GM12865 (cell line): Measurements from ENCODE around the gene SHD.

ENCODE experiments used
- DNase-seq: peaks from one replicate; pipeline ENCODE4 v3.0.0; 2010; ENCODE audit warnings: low read depth
- H3K4me3 ChIP-seq: 2 replicates; pipeline ENCODE4 v1.5.1; 2011; ENCODE audit warnings: mild to moderate bottlenecking, low read depth, low read length, control low read depth
- TF ChIP-seq, protein P1 (sequence below): IDR thresholded peaks from 2 replicates; pipeline ENCODE4 v1.5.1; 2011; ENCODE audit warnings: low read length, control low read depth, low read depth, inconsistent platforms; ENCODE audit not compliant: insufficient read depth; ENCODE audit errors: missing control alignments

The SHD gene

DNA sequence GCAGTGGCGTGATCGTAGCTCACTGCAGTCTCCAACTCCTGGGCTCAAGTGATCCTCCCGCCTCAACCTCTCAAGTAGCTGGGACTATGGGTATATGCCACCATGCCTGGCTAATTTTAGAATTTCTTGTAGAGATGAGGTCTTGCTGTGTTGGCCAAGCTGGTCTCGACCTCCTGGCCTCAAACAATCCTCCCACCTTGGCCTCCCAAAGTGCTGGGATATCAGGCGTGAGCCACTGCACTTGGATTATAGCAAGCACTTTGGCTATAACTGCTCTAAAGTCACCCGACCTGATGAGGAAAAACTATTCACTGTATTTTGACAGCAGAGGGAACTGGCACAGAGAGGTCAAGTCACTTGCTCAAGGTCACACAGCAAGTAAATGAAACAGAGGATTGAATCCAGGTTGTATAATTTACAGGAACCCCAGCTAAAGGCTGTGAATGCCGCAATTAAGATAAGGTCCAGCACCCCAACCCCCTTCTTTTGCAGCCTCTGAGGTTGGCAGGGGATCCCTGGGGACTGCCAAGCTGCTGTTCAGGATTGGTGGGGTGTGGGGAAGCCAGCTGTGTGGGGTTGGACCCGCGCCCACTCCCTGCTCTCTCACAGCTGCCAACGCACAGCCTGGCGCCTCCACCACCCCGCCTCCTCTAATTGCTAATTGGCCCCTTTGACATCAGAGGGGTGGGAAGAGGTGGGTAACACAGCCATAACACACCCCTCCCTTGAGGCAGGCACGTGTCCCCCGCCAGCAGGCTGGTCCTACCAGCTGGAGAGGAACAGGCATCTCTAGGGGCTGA is 17.1 kb downstream of the SHD start:
- TF ChIP-seq, protein P1, sequence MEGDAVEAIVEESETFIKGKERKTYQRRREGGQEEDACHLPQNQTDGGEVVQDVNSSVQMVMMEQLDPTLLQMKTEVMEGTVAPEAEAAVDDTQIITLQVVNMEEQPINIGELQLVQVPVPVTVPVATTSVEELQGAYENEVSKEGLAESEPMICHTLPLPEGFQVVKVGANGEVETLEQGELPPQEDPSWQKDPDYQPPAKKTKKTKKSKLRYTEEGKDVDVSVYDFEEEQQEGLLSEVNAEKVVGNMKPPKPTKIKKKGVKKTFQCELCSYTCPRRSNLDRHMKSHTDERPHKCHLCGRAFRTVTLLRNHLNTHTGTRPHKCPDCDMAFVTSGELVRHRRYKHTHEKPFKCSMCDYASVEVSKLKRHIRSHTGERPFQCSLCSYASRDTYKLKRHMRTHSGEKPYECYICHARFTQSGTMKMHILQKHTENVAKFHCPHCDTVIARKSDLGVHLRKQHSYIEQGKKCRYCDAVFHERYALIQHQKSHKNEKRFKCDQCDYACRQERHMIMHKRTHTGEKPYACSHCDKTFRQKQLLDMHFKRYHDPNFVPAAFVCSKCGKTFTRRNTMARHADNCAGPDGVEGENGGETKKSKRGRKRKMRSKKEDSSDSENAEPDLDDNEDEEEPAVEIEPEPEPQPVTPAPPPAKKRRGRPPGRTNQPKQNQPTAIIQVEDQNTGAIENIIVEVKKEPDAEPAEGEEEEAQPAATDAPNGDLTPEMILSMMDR = no peak
- no peak for DNase-seq
- no peak overlapping the region for H3K4me3 ChIP-seq

DNA sequence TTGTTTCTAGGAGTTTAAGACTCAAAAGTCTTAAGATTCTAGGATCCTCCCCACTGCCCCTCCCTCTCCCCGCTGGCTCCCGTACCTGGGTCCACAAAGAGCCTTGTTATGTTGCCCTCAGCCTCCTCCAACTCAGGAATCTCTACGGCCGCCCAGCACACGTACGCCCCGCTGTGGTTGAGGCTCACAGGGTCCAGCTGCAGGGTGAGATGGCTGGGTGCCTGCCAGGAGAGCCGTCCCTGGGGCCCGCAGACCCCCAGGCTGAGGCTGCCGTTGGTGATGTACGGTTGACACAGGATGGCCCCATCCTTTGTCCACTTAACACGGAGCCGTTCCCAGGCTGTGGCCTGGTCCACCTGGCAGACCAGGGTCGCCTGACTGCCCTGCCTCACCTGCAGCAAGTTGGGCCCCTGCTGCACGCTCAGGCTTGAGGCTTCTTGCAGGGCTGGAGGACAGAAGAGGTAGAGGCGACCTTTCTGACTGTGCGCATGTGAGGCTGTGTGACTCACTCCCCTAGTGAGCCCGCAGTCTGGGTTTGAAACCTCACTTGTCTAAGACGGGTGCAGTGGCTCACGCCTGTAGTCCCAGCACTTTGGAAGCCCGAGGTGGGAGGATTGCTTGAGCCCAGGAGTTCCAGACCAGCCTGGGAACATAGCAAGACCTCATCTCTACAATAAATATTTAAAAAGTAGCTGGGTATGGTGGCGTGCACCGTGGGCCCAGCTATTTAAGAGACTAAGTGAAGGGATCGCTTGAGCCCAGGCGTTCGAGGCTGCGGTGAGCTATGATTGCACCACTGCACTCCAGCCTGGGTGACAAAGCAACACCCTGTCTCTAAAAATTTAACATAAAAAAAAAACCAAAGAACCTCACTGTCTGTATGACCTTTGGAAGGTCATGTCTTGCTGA is 19.1 kb downstream of the SHD start:
- TF ChIP-seq, protein P1 = no peak
- DNase-seq = no peak
- H3K4me3 ChIP-seq = no peak overlapping the region

DNA sequence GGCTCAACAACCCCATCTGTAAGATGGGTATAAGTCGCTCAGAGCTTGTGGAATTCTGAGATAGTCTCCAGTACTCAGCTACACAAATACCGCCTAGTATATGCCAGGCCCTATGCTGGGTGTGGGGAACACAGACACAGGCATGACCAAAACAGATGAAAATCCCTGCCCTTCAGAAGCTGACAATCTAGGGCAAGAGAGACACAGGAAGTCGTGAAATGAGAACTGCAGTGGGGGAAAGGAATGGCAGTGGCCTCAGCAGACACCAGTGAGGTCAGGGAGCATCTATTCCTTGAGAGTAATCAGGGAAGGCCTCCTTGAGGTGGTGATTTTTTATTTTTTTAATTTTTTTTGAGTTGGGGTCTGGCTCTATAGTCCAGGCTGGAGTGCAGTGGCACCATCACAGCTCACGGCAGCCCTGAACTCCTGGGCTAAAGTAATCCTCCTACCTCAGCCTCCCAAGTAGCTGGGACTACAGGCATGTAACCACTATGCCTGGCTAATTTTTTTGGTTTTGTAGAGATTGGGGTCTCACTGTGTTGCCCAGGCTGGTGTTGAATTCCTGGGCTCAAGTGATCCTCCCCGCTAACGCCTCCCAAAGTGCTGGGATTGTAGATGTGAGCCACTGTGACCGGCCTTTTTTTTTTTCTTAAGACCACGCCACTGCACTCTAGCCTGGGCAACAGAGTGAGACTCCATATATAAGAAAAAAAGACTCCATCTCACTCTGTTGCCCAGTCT is 19.9 kb downstream of the SHD start:
- no peak overlapping the region for H3K4me3 ChIP-seq
- DNase-seq = no peak
- TF ChIP-seq, protein P1 = no peak

DNA sequence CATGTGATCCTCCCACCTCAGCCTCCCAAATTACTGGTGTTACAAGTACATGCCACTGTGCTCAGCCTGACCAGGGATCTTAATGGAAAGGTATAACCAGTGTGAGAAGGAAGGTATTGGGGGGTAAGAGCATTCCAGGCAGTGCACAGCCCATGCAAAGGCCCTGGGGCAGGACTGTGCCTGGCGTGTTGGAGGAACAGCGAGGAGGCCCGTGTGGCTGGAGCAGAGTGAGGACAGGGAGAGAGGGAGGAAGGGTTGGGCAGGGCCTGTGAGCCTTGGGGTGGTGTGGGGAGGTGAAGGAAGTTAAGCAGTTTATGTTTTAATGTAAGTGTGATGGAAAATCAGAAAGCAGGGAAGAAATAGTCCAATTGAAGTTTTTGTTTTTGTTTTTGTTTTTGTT is 21.5 kb downstream of the SHD start:
- TF ChIP-seq, protein P1 = no peak
- DNase-seq = no peak
- H3K4me3 ChIP-seq = no peak overlapping the region

DNA sequence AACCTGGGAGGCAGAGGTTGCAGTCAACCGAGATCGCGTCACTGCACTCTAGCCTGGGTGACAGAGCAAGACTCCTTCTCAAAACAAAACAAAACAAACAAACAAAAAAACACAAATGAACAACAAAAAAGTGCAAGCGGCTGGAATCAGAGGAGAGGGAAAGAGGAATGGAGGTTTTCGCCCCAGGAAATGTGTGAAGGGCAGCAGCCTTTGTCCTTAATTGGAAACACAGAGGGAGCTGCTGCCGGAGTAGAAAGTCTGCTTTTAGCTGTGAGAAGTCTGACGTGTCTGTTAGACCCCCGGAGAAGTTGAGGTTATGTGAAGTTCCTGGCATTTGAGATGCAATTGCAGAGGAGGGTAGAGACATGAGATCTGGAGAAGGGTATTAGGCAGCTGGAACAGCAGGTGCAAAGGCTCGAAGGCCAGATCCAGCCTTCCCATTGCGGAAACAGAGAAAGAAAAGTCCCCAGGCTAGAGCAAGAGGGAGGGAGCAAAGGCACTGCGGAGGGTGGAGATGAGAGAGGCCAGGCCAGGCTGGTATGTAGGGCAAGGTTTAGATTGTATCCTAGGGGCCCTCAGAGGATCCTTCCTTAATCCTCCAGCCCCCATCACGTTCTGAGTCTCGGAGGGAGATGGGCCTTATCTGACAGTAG is 22.6 kb downstream of the SHD start:
- DNase-seq = no peak
- TF ChIP-seq, protein P1 = no peak
- no peak overlapping the region for H3K4me3 ChIP-seq

DNA sequence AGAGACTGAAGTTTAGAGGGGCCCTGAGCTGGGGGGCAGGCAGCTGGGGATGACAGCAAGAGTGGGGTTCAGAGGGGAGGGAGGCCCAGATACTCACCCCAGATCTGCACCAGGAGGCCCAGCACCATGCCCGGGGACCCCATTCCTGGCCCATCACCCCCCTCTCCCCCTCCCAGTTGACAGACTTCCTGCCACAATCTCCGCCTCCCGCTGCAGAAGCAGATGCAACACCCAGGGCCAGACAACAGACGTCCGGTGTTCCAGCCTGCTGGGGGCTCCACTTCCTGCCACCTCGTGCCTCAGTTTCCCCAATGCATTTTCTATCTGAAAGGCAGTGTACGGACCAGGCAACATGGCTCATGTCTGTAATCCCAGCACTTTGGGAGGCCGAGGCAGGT is 23.2 kb downstream of the SHD start, which contains the start of gene TMIGD2:
TMIGD2 (minus strand) TSS at position 147 of the 398 bp plus-strand sequence; CDS start at position 143, 4 bp downstream.
- DNase-seq = no peak
- TF ChIP-seq, protein P1 = no peak
- H3K4me3 ChIP-seq = no peak within 1 kb of the TSS
